Body of pancreas (tissue), 4 donors: ENCODE results near the gene TDP2. TPM values are rescaled to one million over a fixed set of nuclear protein-coding genes. Genes with fewer than 3 reads are reported as not detected.

ENCODE experiments used
- ATAC-seq: fragments of 150-250 bp; one replicate; pipeline ENCODE4 v1.9.1; 2016
- DNase-seq, 4 donors: peaks; one replicate each; pipeline ENCODE4 v3.0.0-alpha.2; 2019
- H3K27ac ChIP-seq, 4 donors: fragments of 200-600 bp; sonication (generic); 1 replicate in 3 of 4; 2 replicates in 1 of 4; pipeline versions ENCODE4 v1.5.1 to v1.6.1; 2016 to 2019; ENCODE audit warnings: mild to moderate bottlenecking in 1 of 4, mixed read lengths in 1 of 4, moderate library complexity in 1 of 4
- H3K27me3 ChIP-seq, 2 donors: fragments of 200-600 bp; sonication (generic); one replicate each; pipeline ENCODE4 v1.6.0; 2016; ENCODE audit warnings: mild to moderate bottlenecking in 1 of 2
- H3K36me3 ChIP-seq, 2 donors: fragments of 200-600 bp; sonication (generic); replicated peaks in 1 of 2; 2 replicates each; pipeline ENCODE4 v1.5.1; 2016; ENCODE audit warnings: low read depth in 2 of 2; ENCODE audit not compliant: insufficient read depth in 1 of 2
- H3K4me1 ChIP-seq: fragments of 200-600 bp; sonication (generic); one replicate; pipeline ENCODE4 v1.6.0; 2016
- H3K4me3 ChIP-seq, 2 donors: fragments of 200-600 bp; sonication (generic); 1 replicate in 1 of 2; 2 replicates in 1 of 2; pipeline ENCODE4 v1.5.1; 2016 to 2019
- H3K9me3 ChIP-seq, 3 donors: fragments of 200-600 bp; sonication (generic); 1 replicate in 2 of 3; 2 replicates in 1 of 3; pipeline ENCODE4 v1.5.1; 2016
- POLR2A ChIP-seq, 3 donors: fragments of 450-650 bp; IDR thresholded peaks; one replicate each; pipeline ENCODE4 v1.6.1; 2016; ENCODE audit warnings: antibody characterized with exemption in 3 of 3, mild to moderate bottlenecking in 2 of 3
- WGBS, 2 donors: methylation state at CpG; one replicate each; pipeline ENCODE4 v1.1.5; 2017; 5-methylcytosine and 5-hydroxymethylcytosine counted together
- intact Hi-C: fragments of 100-400 bp; cut with DNase I; formaldehyde crosslinking; loops from one replicate; pipeline ENCODE4 v1.15.1; 2023
- total RNA-seq, 2 donors: library from RNA; depleted of rRNA; stranded (reverse); fragments of >200 nt; gene quantifications; one replicate each; pipeline ENCODE4 v1.1.0, GENCODE V29; 2016
- TF ChIP-seq, protein P1 (sequence below), 7 experiments: fragments of 450-650 bp in 4 of 7; fragments of 200-600 bp in 3 of 7; sonication (generic) in 3 of 7; IDR thresholded peaks; one replicate each; pipeline ENCODE4 v1.5.1; 2016 to 2019; ENCODE audit warnings: antibody characterized with exemption in 7 of 7

TDP2 gene
- total RNA-seq, 2 donors from 2014 or later = 21.0 to 25.1 TPM

DNA sequence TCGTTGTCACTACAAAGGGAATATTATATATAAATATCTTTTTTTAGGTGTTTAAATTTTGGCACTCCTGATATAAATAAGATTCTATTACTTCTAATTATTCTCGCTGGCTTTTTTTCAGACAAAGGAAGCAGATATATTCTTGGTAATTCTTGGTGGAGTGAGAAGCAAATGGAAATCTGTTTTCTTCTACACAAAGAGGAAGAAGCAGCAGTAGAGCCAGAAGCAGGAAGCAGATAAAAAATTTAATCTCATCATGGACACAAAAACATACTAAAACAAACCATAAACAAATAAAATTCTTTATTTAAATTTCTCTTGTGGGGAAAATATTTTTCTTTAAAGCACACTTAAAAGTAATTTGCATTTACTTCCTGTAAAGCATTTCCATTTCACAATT, 17.0 kb downstream of the TDP2 start:
- peaks cover 17% of the 10 kb centered on the region for H3K4me1 ChIP-seq
- WGBS, 2 donors = 58 to 70% methylated on average over 2 of the region's 2 CpGs

GRCh38 chr6:24648276-24648675, 18.4 kb downstream of the TDP2 start:
- H3K27me3 ChIP-seq = no peaks in the 10 kb centered on the region
- H3K4me1 ChIP-seq = peaks cover 17% of the 10 kb centered on the region
- no peak overlapping the region for H3K27ac ChIP-seq
- H3K36me3 ChIP-seq = peaks cover 0 to 6% of the 10 kb centered on the region in 2 donors
- no peak for ATAC-seq
- no peak overlapping the region for H3K4me3 ChIP-seq
- TF ChIP-seq POLR2A (IDR thresholded peaks at IDR 0.05) = no peak
- TF ChIP-seq, protein P1, sequence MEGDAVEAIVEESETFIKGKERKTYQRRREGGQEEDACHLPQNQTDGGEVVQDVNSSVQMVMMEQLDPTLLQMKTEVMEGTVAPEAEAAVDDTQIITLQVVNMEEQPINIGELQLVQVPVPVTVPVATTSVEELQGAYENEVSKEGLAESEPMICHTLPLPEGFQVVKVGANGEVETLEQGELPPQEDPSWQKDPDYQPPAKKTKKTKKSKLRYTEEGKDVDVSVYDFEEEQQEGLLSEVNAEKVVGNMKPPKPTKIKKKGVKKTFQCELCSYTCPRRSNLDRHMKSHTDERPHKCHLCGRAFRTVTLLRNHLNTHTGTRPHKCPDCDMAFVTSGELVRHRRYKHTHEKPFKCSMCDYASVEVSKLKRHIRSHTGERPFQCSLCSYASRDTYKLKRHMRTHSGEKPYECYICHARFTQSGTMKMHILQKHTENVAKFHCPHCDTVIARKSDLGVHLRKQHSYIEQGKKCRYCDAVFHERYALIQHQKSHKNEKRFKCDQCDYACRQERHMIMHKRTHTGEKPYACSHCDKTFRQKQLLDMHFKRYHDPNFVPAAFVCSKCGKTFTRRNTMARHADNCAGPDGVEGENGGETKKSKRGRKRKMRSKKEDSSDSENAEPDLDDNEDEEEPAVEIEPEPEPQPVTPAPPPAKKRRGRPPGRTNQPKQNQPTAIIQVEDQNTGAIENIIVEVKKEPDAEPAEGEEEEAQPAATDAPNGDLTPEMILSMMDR (IDR thresholded peaks at IDR 0.05) = no peak
- no peaks in the 10 kb centered on the region for H3K9me3 ChIP-seq
- intact Hi-C loops = no loop called here
- 94 to 95% methylated on average over 5 of the region's 5 CpGs for WGBS, 2 donors
- no peak for DNase-seq

More for the DNA sequence above, 17.0 kb downstream of the TDP2 start:
- no peak overlapping the region for H3K4me3 ChIP-seq
- H3K27ac ChIP-seq = peak overlapping the region in 2 of 4 donors; percentile 21 to 64
- intact Hi-C loops = no loop called here
- TF ChIP-seq, protein P1 (IDR thresholded peaks at IDR 0.05) = no peak
- no peak for TF ChIP-seq POLR2A (IDR thresholded peaks at IDR 0.05)
- ATAC-seq (no peak), DNase-seq (no peak)
- H3K36me3 ChIP-seq = peaks cover 0 to 10% of the 10 kb centered on the region in 2 donors
- no peaks in the 10 kb centered on the region for H3K9me3 ChIP-seq
- H3K27me3 ChIP-seq = no peaks in the 10 kb centered on the region

DNA sequence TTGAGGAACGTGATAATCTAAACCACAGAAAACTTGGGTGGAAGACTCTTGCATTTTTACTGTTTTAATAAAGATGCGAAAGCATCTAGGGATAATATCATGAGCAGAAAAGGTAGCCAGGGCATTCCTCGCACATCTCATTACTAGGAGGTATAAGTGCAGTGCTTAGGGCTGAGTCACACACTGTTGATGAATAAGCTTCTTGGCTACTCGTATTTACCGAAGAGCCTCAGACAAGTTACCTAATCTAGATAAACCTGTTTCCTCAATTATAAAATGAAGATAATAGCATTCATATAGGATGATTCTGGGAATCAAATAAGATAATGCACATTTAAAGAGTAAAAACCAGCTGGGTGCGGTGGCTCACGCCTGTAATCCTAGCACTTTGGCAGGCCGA, 19.9 kb downstream of the TDP2 start:
- no peaks in the 10 kb centered on the region for H3K27me3 ChIP-seq
- DNase-seq (no peak), ATAC-seq (no peak)
- no peaks in the 10 kb centered on the region for H3K9me3 ChIP-seq
- TF ChIP-seq, protein P1 (IDR thresholded peaks at IDR 0.05) = no peak
- no peak for TF ChIP-seq POLR2A (IDR thresholded peaks at IDR 0.05)
- H3K36me3 ChIP-seq = no peaks in the 10 kb centered on the region
- H3K4me1 ChIP-seq = peaks cover 17% of the 10 kb centered on the region
- intact Hi-C loops = no loop called here
- 68 to 83% methylated on average over 8 of the region's 8 CpGs for WGBS, 2 donors
- no peak overlapping the region for H3K4me3 ChIP-seq
- H3K27ac ChIP-seq = peak overlapping the region in 1 of 4 donors; percentile 72

DNA sequence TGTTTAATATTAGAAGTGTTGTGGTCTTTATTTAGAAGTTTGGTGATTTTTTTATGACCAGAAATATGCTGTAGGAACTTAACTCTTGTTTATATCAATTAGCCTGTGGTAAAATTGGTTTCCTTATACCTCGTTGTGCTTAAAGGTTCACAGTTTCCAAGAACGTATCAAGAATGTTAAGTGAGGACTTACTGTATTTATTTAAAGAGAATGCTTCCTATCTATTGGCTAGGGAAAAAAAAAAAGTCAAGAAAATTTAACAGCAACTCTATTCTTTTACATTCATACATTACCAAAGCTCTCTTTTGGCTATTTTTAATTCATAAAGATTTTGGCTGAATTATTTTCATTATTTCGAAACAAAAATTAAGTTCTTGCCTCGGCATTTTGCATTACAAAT, 22.3 kb downstream of the TDP2 start:
- DNase-seq (no peak), ATAC-seq (no peak)
- Histone ChIP-seq H3K27ac (no peak overlapping the region), H3K36me3 (no peaks in the 10 kb centered on the region), H3K9me3 (no peaks in the 10 kb centered on the region), H3K4me1 (peaks cover 11% of the 10 kb centered on the region), H3K27me3 (no peaks in the 10 kb centered on the region), H3K4me3 (no peak overlapping the region)
- intact Hi-C loops = no loop called here
- 59 to 63% methylated on average over 4 of the region's 4 CpGs for WGBS, 2 donors
- TF ChIP-seq, protein P1 (IDR thresholded peaks at IDR 0.05) = no peak
- TF ChIP-seq POLR2A (IDR thresholded peaks at IDR 0.05) = no peak

DNA sequence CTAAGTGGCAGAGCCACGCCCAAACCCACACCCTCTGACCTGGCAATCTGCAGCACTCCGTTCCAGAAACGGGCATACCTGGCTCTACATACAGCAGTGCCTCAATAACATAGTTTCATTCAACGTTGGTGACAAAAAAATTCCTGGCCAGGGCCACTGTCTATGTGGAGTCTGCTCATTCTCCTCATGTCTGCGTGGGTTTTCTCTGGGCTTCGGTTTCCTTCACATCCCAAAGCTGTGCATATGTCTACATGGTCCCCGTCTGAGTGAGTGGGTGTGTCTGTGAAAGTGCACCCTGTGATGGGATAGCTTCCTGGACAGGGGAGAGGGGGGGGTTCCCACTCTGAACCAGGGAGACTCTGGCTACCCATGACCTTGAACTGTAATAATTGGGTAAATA, 22.8 kb downstream of the TDP2 start:
- peaks cover 11% of the 10 kb centered on the region for H3K4me1 ChIP-seq
- no peak for TF ChIP-seq POLR2A (IDR thresholded peaks at IDR 0.05)
- TF ChIP-seq, protein P1 (IDR thresholded peaks at IDR 0.05) = no peak
- no peaks in the 10 kb centered on the region for H3K36me3 ChIP-seq
- no peak for ATAC-seq
- no peak overlapping the region for H3K4me3 ChIP-seq
- no peak overlapping the region for H3K27ac ChIP-seq
- no peaks in the 10 kb centered on the region for H3K9me3 ChIP-seq
- no peaks in the 10 kb centered on the region for H3K27me3 ChIP-seq
- no peak for DNase-seq
- intact Hi-C loops = no loop called here
- WGBS, 2 donors = 58 to 63% methylated on average over 6 to 7 of the region's 7 CpGs
